Diencephalon (tissue), 1 donor: Measurements from ENCODE around the gene TCP11X1. TPM values are rescaled to one million over a fixed set of nuclear protein-coding genes. Genes with fewer than 3 reads are reported as not detected.

Experiments
- total RNA-seq: library from RNA; depleted of rRNA; stranded (reverse); fragments of >200 nt; gene quantifications from one replicate; pipeline ENCODE4 v1.2.3, GENCODE V29; 2014

Gene TCP11X1
- total RNA-seq = not detected

DNA sequence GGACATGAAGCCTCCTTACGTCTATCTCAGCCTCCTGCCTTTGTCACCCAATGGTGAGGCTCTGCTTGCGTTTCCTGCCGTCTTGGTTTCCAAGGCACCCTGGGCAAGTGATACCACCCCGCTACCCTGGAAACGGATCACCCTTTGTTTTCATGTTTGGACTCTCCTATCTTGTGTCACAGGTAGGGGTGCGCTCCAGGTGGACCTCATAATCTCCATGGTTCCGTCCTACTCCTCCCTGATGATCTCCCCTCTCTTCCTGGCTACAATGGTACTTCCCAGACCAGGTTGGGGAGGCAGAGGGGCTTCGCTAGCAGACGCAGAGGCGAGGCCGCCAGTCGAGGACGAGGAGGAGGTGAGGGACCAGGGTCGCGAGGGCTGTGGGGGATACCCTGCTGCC is at the start of gene TCP11X1:
Gene TCP11X1, plus strand, starts transcription at position 316 of the 400 bp plus-strand sequence.

DNA sequence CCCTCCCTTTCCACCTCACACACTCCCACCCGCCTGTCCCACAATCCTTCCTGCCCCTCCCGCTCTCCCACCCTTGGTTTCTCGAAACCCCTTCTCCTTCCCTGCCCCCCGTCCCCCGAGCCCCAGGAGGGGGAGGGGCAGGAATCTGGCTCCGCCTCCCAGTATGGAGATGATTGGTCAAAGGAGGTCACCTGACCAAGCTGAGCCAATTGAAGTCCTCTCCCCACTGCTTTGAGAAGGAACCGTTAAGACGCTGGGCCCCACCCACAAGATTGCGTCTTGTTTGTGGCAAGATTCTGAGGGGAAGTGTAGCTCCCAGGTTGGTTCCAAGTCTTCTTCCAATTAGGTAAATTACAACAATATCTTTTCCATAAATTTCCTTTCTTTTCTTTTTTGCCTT is 31.8 kb downstream of the TCP11X1 start, which contains the start of gene NXF2:
Gene NXF2, plus strand, starts transcription at position 275 of the 400 bp plus-strand sequence. CDS start 59,912 bp downstream, outside the sequence.

Other genes starting within 250 kb of the TCP11X1 start
- 41.8 TPM for gene TCEAL2, start 89.6 kb upstream of the TCP11X1 start, total RNA-seq
- 10.1 TPM for gene TCEAL6, start 72.8 kb upstream of the TCP11X1 start, total RNA-seq
- gene BEX5, start 59.3 kb upstream of the TCP11X1 start, total RNA-seq = 57.9 TPM
- 0.23 TPM for gene NXF2, start 31.9 kb downstream of the TCP11X1 start, total RNA-seq
- 0.23 TPM for gene NXF2B, start 224.7 kb downstream of the TCP11X1 start, total RNA-seq